ENCODE measurements around the gene IFNK.

DNA sequence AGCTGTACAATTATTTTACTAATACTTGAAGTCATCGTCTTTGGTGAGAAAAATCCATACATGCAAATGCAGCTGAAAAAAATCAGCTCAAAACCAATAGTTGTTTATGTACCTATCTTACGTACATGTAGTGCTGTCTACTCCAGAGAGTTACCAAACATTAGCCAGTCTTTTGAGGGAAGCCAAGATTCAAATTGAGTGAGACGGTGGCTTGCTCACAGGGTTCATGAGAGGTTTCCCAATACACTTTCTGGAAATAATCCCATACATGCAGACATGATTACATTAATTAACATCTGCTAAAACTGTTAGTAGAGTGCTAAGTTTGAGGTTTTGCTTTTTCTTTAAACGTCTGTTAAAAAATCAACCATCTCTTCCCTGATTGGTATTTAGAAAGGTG, 46.9 kb downstream of the IFNK start:
- TF ChIP-seq EZH2 (IDR thresholded peaks at IDR 0.05; ENCODE audit: borderline replicate concordance, low read length) (no peak), CTCF (conservative IDR thresholded peaks at IDR 0.05 in 1 of 2, IDR thresholded peaks at IDR 0.05 in 1 of 2; ENCODE audit: extremely low read depth in 1 of 2, insufficient read depth in 1 of 2, low read depth in 1 of 2, low read length in 2 of 2) (no peak)
